Activated CD4-positive, alpha-beta T cell treated with anti-CD3 and anti-CD28 coated beads for 24 hours (primary cell): ENCODE results near the gene TMA7.
"Not testable (repeated sequence)": the region's sequence is repeated elsewhere in the genome, so short reads cannot be mapped to it uniquely, and the experiment has no call there.

Experiments used
- DNase-seq, 2 donors: peaks; one replicate each; pipeline ENCODE4 v3.0.0-alpha.2; 2020; ENCODE audit warnings: low read depth in 2 of 2

TMA7 gene

DNA sequence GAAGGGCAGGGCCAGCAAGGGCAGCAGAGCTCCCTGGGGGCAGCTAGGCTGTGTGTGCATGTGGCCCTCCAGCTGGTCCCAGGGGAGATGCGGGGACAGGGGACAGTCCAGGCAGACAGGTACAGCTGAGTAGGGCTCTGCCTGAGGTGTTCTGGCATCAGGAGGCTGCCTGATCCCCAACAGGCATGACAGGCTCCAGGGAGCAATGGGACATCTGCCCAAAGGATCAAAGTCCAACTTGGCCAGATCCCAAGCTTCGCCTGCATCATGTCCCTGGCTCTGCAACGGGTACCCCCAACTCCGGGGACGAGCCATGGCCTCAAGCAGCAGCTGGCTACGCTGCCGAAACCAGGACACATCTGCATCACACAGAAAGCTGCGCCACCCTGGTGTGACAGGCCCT lies 28.3 kb downstream of the TMA7 start:
- no peak for DNase-seq

DNA sequence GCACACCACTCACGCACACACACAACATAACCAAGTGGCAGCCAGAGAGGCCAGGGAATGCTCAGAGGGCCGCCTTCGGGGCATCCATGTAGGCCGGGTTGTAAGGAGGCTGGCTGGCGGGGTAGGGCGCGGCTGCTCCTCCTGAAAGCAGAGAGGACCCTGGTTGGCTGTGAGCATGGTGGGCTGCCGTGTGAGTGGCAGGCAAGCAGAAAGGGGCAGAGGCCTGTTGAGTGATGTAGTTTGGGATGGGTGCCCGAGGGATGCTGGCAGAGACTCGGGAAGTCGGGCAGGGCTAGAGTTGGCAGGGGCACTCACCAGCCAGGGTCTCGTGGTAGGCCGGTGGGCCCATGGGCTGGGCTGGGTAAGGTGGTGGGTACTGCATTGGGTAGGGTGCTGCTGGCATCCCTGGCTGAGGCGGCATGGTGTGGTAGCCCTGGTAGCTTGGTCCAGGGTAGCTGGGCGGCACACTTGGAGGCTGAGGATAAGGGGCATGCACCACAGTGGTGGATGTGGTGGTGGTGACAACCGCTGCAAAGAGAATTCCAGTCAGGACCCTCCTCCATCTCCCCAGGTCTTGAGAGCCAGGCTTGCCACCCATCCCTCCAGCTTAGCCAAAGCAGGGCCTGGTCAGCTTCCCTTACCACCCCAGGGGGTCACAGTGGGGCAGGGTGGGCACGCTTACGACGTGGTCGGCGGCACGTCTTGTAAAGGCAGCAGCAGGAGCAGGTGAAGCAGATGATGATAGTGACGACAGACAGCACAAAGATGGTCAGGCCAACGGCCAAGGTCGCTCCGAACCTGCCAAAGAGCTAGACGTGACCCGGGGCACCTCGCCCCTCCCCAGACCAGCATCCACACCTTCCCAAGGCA lies 29.2 kb downstream of the TMA7 start:
- no peak for DNase-seq

DNA sequence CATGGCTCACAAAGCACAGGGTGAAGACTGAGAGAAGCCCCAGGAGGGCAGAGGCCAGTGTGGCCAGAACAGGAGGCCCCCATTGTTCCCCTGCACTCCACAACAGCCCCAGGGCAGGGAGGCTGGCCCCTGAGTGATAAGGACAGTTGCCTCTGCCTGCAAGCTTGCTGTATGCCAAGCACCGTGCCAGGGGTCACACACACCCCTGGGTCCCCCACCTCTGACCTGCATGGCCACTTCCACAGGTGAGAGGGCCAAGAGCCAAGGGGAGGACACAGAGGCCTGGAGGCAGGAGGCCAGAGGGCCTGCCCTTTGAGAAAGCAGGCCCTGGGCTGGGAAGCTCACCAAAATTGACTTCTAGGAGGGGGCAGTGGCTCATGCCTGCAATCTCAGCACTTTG lies 30.2 kb downstream of the TMA7 start:
- no peak for DNase-seq

DNA sequence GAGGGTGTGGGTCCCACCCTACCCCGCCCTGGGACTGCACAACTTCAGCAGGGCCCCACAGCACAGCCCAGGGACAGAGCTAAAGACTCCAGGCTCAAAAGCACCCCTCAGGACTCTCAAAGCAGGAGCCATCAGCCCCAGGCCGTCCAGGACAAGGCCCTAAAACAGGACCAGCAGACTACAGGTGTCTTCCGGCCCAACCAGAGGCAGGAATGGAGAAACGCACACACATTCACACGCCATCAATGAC lies 32.5 kb downstream of the TMA7 start:
- no peak for DNase-seq

DNA sequence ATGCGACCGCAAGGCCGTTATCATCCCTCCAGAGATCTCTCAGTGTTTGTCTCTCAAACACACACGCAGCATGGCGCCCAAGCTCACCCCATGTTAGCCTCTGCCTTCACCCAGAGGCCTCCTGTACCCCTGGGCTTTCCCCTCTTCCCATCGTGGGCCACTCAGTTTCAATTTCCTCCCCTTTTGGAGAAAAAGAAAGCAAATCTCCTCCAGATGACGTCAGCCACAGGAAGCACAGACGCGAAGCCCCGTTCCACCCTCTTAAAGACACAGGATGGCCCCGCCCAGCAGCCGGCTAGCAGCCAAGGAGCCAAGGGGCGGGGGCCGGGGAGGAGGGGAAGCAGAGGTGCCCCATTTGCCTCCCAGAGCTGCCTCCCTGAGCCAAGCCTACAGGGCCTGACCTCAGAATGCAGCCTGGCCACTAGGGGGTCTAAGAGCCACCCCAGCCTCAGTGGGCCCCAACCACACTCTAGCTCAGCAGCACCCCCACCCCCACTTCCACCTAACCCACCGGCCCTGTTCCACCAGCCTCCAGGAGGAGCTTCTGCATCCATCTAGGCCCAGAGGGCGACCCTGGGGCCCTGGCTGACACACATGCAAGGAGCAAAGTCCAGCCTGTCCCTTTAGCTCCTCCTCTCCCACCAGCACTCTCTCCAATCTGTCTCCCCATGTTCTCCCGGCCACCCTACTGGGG lies 33.0 kb downstream of the TMA7 start:
- DNase-seq: peak; percentile 91 to 95

DNA sequence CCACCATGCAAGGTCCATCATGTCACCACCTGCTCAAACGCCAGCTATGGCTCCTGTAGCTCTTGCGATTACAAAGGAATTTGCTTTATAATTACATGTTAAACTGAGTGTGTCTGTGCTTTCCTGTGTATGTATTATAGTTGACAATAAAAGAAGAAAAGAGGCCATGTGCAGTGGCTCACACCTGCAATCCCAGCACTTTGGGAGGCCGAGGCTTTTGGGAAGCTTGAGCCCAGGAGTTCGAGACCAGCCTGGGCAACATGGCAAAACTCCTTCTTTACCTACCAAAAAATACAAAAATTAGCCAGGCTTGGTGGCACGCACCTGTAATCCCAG lies 33.5 kb downstream of the TMA7 start:
- DNase-seq: no peak

DNA sequence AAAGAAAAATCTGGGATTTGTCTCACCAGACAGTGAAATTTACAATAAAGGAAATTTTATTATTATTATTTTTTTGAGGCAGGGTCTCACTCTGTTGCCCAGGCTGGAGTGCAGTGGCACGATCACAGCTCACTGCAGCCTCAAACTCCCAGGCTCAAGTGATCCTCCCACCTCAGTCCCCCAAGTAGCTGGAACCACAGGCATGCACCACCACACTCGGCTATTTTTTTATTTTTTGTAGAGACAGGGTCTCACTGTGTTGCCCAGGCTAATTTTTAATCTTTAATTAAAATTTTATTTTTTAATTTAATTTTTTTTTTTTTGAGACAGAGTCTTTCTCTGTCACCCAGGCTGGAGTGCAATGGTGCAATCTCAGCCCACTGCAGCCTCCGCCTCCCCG lies 34.0 kb downstream of the TMA7 start:
- not testable (repeated sequence) for DNase-seq

DNA sequence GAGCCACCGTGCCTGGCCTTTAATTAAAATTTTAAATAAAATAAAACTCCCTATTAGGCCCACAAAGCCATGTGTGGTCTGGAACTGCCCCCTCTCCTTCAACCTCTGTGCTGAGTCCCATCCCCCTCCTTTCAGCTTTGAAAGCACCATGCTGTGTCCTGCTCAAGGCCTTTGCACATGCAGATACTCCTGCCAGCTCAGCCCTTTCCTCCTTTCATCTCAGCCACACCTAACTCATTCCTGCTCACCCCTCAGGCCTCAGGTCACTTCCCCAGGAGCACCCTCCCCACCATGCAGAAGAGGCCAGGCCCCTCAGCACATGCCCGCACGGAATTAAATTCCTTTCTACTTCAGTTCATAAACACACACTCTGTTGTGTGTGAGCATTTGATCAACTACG lies 34.6 kb downstream of the TMA7 start:
- DNase-seq: no peak

DNA sequence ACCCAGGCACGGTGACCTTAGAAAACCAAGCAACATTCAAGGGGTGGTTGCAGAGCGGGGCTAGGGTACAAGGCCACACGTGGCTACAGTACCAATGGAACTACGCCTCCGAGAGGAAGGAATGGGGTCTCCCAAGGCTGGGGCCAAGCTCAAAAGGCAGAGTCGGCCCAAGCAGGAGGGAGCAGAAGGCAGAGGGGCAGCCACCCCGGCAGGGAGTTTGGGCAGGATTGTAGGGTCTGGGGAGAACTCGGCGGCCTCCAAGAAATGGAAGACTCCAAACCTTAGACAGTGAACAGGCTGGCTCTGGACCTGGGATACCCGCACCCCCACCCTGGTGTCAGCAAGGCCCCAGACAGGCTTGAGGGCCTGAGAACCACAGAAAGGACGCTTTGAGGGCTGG lies 35.1 kb downstream of the TMA7 start:
- DNase-seq: no peak

DNA sequence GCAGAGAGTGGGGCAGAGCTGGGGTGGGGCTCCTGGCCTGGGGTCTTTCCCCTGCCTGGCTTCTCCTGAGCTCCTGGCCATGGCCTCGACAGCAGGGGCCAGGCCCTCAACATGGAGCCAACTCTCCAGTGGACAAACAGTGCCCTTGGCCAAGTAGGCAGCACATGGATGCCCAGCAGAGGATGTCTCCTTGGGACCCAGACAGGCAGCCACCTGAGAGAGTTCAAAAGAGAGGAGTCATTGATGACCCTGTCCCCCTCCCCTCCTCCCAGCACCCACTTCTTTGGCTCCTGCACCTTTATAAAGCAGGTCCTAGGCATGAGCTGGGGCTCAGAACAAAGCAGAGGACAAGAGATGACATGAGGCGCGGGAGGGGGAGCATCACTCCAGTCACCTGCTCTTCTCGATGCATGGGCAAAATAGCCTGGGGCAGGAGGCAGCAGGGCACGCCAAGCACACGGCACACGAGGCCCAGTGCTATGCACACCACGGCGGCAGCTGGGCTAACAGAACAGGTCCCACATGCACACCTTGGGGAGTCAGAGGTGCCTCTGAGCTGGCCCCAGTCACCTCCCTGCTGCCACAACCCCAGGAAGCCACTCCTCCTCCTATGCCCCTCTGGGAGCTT lies 36.5 kb downstream of the TMA7 start:
- no peak for DNase-seq

DNA sequence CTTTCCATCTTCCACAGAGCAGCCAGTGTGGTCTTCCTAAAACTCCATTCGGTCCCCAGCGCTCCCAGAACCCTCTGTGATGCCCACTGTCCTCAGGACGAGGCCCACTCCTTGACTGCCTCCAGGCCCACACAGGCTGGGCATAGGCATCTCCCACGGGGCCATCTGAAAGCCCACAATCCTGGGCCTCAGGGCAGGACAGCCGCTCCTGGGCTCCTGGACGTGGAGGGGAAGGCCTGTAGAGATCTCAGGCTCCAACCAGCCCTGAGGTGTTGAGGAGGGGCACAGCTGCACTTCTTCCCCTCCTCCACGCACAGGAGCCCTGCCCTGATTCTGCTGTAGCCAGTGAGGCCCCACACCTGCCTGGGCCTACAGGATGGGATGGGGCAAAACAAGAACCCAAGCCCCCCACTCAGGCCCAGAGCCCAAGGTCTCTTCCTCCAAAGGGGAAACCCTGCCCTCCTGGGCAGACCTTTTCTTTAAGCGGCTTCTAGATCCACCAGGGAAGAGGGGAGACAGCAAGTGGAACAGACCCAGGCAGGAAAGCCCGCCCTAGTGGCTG lies 38.0 kb downstream of the TMA7 start:
- DNase-seq: no peak

DNA sequence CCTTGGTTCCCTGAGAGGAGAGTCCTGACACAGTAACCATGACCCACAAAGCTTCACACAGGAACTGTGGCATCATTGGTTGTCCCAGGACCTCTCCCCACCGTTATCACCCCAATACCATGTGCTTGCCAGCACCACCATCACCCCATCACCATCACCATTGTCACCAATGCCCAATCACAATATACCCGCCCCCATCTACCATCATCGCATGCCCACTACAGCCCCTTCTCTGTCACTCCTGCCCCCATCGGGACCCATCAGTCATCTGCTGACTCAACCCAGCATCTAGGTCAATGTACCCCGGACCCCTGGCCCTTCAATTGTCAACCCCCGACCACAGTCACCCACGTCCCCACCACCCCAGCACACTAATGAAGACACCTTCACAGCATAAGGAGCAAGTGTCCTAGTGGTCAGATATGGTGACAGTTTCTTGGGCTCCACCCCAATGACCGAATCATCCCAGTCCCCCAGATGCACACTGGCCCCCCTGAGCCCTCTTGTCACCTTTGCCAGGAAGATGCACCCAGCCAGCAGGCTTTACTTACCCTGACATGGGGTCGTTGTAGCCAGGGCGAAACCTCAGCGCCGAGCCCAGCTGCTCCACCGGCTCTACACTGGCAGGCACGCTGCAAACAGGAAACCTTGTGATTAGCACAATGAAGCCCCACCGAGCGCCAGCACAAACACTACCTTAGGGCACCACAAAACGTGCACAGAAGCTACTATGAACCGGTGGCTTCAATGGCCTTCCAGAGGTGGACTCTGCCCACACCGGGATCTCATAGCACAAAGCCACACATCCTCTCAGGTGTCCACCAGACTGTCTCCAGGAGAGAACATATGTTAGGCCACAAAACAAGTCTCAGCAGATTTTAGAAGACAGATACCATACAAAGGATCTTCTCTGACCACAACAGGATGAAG lies 38.8 kb downstream of the TMA7 start:
- no peak for DNase-seq

DNA sequence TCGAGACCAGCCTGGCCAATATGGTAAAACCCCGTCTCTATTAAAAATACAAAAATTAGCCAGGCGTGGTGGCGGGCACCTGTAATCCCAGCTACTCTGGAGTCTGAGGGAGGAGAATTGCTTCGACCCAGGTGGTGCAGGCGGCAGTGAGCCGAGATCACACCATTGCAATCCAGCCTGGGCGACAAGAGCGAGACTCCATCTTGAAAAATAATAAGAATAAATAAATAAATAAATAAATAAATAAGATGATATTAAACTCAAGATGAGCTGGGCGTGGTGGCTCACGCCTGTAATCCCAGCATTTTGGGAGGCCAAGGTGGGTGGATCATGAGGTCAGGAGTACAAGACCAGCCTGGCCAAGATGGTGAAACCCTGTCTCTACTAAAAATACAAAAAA lies 40.8 kb downstream of the TMA7 start:
- not testable (repeated sequence) for DNase-seq

DNA sequence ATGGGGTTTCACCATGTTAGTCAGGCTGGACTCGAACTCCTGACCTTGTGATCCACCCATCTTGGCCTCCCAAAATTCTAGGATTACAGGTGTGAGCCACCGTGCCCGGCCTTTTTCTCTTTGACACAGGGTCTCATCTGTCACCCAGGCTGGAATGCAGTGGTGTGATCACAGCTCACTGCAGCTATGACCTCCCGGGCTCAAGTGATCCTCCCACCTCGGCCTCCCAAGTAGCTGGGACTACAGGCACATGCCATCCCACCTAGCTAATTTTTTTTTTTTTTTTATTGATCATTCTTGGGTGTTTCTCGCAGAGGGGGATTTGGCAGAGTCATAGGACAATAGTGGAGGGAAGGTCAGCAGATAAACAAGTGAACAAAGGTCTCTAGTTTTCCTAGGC lies 42.8 kb downstream of the TMA7 start:
- DNase-seq: not testable (repeated sequence)

DNA sequence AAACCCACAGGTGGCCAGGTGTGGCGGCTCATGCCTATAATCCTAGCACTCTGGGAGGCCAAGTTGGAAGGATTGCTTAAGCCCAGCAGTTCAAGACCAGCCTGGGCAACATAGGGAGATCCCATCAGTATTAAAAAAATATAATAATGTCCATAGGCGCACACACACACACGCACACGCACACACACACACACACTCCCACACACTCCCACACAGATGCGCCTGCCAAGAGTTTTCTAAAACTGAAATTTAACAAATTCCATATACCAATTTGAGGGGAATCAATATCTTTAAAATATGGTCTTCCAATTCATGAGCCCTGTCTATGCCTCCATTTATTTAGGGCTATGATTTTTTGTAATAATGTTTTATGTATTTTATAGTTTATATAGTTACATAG lies 46.9 kb downstream of the TMA7 start:
- DNase-seq: no peak

DNA sequence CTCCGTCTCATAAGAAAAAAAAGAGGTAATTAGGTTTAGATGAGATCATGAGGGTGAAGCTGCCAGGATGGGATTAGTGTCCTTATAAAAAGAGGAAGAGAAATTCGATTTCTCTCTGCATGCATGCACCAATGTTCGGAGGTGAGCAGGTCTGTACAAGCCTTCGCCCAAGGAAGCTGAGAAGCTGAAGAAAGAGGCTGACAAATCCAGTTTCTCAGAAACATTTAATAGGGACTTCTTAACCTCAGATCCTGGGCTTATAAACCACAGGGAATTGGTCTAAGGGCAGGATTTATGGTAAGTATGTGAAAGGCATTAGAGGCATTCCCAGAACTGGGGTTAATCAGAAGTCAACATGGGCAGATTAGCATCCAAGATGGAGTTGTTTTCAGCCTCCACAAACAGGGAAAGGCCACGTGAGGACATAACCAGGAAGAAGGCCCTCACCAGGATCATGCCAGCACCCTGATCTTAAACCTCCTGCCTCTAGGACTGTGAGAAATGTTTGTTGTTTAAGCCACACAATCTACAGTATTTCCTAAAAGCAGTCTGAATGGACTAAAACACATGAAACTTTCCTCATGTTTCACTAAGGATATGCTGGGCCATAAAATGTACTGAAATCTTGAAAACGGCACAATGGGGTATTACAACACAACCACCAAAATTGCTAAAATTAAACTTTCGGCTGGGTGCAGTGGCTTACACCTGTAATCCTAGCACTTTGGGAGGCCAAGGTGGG lies 52.6 kb downstream of the TMA7 start:
- DNase-seq: no peak

DNA sequence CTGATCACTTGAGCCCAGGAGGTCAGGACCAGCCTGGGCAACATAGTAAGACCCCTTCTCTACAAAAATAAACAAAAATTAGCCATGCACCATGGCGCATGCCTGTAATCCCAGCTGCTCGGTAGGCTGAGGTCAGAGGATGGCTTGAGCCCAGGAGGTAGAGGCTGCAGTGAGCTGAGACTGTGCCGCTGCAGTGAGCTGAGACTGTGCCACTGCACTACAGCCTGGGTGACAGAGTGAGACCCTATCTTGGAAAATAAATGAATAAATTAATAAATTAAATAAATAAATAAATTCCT lies 53.1 kb downstream of the TMA7 start:
- no peak for DNase-seq
